DMS 273 (cell line): ENCODE data around the gene EPS8L3.
A peak's percentile ranks its signal among the peaks of the same experiment; 100 is the strongest.
"Not testable (repeated sequence)": the region's sequence is repeated elsewhere in the genome, so short reads cannot be mapped to it uniquely, and the experiment has no call there.

Source experiments
- DNase-seq: peaks from one replicate; lab custom pipeline; 2025; ENCODE audit not compliant: unreplicated experiment; lab: John Stamatoyannopoulos, UW

The EPS8L3 gene

GRCh38 chr1:109764561-109765482 lies 1.1 kb upstream of the EPS8L3 start:
- DNase-seq, result no peak

GRCh38 chr1:109762821-109763645 lies 690 bp downstream of the EPS8L3 start:
- DNase-seq, result no peak

GRCh38 chr1:109762039-109762585 lies 1.6 kb downstream of the EPS8L3 start:
- DNase-seq, result no peak

- peak; percentile 28 for DNase-seq
Observed at GRCh38 chr1:109761227-109762038, 2.3 kb downstream of the EPS8L3 start.

- DNase-seq, result no peak
Observed at GRCh38 chr1:109760581-109761226, 3.0 kb downstream of the EPS8L3 start.

- no peak for DNase-seq
Observed at GRCh38 chr1:109759513-109760334, 4.0 kb downstream of the EPS8L3 start.

- no peak for DNase-seq
Observed at GRCh38 chr1:109757936-109758786, 5.6 kb downstream of the EPS8L3 start.

- DNase-seq, result no peak
Observed at GRCh38 chr1:109756848-109757521, 6.7 kb downstream of the EPS8L3 start.

- DNase-seq, result not testable (repeated sequence)
Observed at GRCh38 chr1:109756325-109756724, 7.4 kb downstream of the EPS8L3 start.

- DNase-seq, result no peak
Observed at GRCh38 chr1:109754738-109755137, 9.0 kb downstream of the EPS8L3 start.

GRCh38 chr1:109751531-109752260 lies 12.0 kb downstream of the EPS8L3 start:
- DNase-seq, result no peak

GRCh38 chr1:109750920-109751319 lies 12.8 kb downstream of the EPS8L3 start:
- no peak for DNase-seq

GRCh38 chr1:109750241-109750882 lies 13.4 kb downstream of the EPS8L3 start:
- DNase-seq, result no peak

- DNase-seq, result no peak
Observed at GRCh38 chr1:109749221-109749620, 14.5 kb downstream of the EPS8L3 start.

GRCh38 chr1:109748311-109748710 lies 15.4 kb downstream of the EPS8L3 start:
- not testable (repeated sequence) for DNase-seq

- no peak for DNase-seq
Observed at GRCh38 chr1:109740615-109741373, 22.9 kb downstream of the EPS8L3 start, which contains the start of gene GSTM3. TSS of gene GSTM3 (minus strand) at chr1:109741038. CDS start at chr1:109740287, 751 bp downstream.
